HG02840 (cell line): Measurements from ENCODE around the gene BCAS1.
"Not testable (repeated sequence)": the region's sequence is repeated elsewhere in the genome, so short reads cannot be mapped to it uniquely, and the experiment has no call there.

Source experiments
- ATAC-seq: cut with Tn5 transposase; IDR thresholded peaks from one replicate; pipeline ENCODE4 v1.9.1; 2021; ENCODE audit warnings: mild to moderate bottlenecking, moderate library complexity, moderate number of reproducible peaks; ENCODE audit not compliant: unreplicated experiment, low FRiP score

The BCAS1 gene

GRCh38 chr20:53933232-53933846, 137.1 kb downstream of the BCAS1 start:
- ATAC-seq, result no peak

DNA sequence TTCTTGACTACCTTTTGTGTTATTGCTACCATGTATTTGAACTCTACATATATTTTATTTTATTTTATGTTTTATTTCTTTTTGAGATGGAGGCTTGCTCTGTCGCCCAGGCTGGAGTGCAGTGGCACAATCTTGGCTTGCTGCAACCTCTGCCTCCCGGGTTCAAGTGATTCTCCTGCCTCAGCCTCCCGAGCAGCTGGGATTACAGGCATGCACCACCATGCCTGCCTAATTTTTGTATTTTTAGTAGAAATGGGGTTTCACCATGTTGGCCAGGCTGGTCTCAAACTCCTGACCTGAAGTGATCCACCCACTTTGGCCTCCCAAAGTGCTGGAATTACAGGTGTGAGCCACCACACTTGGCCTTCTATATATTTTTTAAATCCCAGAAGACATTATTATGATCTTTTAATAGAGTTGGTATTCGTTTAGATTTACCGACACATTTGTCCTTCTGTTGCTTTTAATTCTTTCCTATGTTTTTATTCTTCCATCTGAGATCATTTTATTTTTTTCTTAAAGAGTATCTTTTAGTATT, 137.7 kb downstream of the BCAS1 start:
- not testable (repeated sequence) for ATAC-seq

GRCh38 chr20:53931597-53931996, 138.8 kb downstream of the BCAS1 start:
- no peak for ATAC-seq

DNA sequence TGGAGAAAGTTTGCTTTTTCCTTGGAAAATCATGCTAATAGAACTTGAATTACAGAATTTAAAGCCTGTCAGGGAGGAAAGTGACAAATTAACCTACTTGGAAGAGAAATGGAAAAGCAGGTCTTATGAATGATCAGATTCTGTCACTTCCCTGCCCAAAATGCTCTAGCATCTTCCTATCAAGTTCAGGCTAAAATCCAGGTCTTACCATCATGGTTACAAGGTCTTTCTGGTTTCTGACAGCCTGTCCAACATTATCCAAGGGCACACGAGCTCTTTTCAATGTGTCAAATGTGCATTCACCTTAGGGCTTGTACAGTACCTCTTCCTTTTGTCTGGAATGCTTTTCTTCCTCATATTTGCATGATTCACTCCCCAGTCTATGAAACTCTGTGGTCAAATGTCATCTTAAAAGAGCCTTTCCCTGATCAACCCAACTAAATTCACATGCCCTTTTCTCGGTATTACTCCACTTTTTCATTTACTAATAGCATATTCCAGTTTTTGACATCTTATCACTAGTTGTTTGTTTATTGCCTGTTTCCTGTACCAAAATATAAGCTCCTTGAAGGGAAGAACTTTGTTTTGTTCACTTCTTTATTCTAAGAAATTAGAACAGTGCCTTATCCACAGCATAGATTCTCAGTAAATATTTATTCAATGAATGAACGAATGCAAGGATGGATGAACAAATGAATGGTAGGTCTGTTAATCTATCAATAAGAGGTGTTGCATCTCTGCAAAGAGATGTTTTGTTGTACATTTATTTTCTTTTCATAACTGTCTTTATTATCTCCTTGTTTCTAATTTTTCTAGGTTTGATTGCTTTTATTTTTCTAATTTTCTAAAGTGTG, 139.5 kb downstream of the BCAS1 start:
- ATAC-seq, result no peak

DNA sequence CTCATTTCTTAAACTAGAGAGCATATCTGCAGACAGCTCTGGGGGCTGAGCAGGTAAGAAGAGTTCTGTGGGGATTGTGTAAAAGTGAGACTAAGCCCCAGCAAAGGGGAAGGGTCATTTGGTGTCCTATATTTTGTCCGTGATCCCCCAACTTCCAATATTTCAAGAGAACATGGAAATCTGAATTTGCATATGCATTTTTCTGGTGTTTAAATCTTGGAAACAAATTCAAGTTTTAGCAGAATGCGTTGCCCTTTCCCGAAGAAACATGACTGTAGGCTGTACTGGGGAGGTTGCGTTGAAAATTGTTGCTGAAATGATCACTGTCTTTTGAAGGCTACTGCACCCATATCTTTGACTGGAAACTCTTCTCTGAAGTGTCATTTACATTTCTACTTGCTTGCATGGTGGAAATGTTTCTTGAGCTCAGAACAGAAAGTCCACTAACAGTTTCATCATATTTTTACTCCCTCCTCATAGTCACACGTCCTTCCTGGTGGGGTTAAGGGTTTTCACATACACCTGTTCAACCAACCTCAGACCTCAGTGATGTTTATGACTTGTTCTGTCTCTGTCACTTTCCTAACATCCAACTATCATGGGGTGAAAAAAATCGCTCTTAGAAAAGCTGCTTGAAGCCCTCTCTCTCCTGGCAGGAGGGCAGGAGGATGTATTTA, 140.3 kb downstream of the BCAS1 start:
- ATAC-seq, result peak; percentile 50

- ATAC-seq, result no peak
These were observed 141.0 kb downstream of the BCAS1 start for GRCh38 chr20:53929399-53929798.

DNA sequence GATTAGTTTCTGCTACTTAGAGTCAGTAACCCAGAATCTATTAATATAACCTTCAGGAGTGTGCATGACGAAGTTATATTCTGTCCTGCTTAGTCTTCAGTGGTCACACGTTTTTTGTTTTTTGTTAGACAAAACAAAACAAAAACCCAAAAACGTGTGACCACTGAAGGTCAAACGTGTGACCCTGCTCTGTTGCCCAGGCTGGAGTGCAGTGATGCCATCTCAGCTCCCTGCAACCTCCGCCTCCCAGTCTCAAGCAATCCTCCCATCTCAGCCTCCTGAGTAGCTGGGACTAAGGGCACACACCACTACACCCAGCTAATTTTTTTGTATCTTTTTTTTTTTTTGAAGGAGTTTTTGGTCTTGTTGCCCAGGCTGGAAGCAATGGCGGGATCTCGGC, 142.4 kb downstream of the BCAS1 start:
- ATAC-seq, result no peak

GRCh38 chr20:53926428-53927028, 143.9 kb downstream of the BCAS1 start:
- peak; percentile 69 for ATAC-seq

GRCh38 chr20:53925651-53926401, 144.6 kb downstream of the BCAS1 start:
- no peak for ATAC-seq

GRCh38 chr20:53923566-53924369, 146.6 kb downstream of the BCAS1 start:
- ATAC-seq, result no peak

DNA sequence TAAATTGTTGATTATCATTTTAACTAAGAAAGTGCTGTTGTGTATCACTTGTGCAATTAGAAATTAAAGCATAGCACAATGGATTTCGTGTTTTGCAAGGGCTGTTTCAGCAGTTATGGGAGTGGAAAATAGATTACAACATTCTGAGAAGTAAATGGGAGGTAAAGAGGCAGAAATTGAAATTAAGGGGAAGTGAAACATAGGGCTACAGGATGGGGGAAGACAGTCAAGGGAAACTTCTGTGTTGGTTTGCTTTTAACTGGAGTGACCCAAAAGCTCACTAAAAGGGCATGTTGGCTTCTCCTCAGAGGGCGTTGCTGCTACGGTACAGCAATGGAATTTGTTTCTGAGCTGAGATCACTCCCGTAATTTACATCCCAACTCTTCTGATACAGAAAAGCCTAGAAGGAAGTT, 147.5 kb downstream of the BCAS1 start:
- ATAC-seq, result no peak

GRCh38 chr20:53921443-53921973, 148.9 kb downstream of the BCAS1 start:
- ATAC-seq, result no peak

GRCh38 chr20:53920647-53921245, 149.6 kb downstream of the BCAS1 start:
- ATAC-seq, result no peak

DNA sequence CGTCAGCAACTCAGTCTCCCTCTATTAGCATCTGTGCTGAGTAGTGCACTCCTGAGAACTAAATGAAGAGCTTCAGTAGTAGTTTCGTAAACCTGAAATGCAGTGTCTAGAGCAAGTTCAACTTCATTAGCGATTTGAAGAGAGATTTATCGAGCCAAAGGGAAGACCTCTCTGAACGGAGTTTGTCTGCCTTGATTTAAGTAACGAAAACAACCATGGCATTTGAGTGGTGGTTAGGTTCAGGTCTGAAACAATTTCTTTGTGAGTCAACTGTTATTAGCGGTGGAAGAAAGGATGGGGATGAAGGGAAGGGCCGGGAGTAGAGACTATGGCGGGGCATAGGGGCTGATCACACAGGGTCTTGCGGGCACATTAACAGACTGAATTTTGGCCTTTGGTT, 150.5 kb downstream of the BCAS1 start:
- no peak for ATAC-seq

GRCh38 chr20:53918949-53919361, 151.4 kb downstream of the BCAS1 start:
- no peak for ATAC-seq

GRCh38 chr20:53918020-53918311, 152.4 kb downstream of the BCAS1 start:
- ATAC-seq, result no peak

- peak; percentile 71 for ATAC-seq
These were observed 153.0 kb downstream of the BCAS1 start for GRCh38 chr20:53917145-53918019.

DNA sequence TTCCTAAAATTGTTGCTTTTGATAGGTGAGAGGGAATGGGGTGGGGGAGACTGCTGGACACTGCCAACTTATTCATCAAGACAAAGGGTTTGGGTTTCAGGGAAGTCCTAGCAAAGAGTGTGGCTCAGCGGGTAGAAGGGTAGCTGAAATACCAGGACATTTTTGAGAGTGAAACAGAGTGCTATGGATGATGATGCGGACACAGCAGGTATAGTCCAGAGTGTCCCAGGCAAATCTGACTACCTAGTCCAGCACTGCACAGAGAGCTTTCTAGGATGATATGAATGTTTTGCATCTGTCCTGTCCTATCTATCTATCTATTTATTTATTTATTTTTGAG, 154.3 kb downstream of the BCAS1 start:
- ATAC-seq, result no peak
